RWPE2 (cell line): ENCODE results near the gene PHLDB1.

Experiments
- ATAC-seq: fragments of 200-7000 bp; cut with Tn5 transposase; 3 replicates; pipeline ENCODE4 v1.9.1; 2021; ENCODE audit warnings: low read depth
- DNase-seq: peaks from one replicate; pipeline ENCODE4 v3.0.0-alpha.2; 2020; ENCODE audit warnings: low spot score
- H3K27ac ChIP-seq: fragments of 450-650 bp; 2 replicates; pipeline ENCODE4 v1.5.1; 2017; ENCODE audit warnings: mild to moderate bottlenecking; ENCODE audit not compliant: poor library complexity, severe bottlenecking
- H3K27me3 ChIP-seq: fragments of 250-450 bp; sonication (Bioruptor Pico); 2 replicates; pipeline ENCODE4 v1.5.1; 2021; ENCODE audit warnings: mild to moderate bottlenecking, moderate library complexity; ENCODE audit not compliant: insufficient read depth, poor library complexity, severe bottlenecking
- H3K36me3 ChIP-seq: fragments of 250-450 bp; sonication (Bioruptor Pico); 2 replicates; pipeline ENCODE4 v1.5.1; 2020; ENCODE audit warnings: low read depth, mild to moderate bottlenecking, moderate library complexity
- H3K4me1 ChIP-seq: fragments of 250-450 bp; sonication (Bioruptor Pico); 2 replicates; pipeline ENCODE4 v1.5.1; 2021; ENCODE audit warnings: mild to moderate bottlenecking, moderate library complexity; ENCODE audit not compliant: insufficient read depth, poor library complexity, severe bottlenecking
- H3K4me3 ChIP-seq: fragments of 250-450 bp; sonication (Bioruptor Pico); 2 replicates; pipeline ENCODE4 v1.5.1; 2021; ENCODE audit warnings: mild to moderate bottlenecking, moderate library complexity; ENCODE audit not compliant: severe bottlenecking
- H3K9me3 ChIP-seq: fragments of 250-450 bp; sonication (Bioruptor Pico); 2 replicates; pipeline ENCODE4 v1.5.1; 2021; ENCODE audit warnings: mild to moderate bottlenecking, moderate library complexity; ENCODE audit not compliant: severe bottlenecking
- TF ChIP-seq, protein P1 (sequence below): fragments of 450-650 bp; IDR thresholded peaks from one replicate; pipeline ENCODE4 v1.5.1; 2017; ENCODE audit warnings: mild to moderate bottlenecking, moderate library complexity; ENCODE audit not compliant: poor library complexity, severe bottlenecking

PHLDB1 gene

DNA sequence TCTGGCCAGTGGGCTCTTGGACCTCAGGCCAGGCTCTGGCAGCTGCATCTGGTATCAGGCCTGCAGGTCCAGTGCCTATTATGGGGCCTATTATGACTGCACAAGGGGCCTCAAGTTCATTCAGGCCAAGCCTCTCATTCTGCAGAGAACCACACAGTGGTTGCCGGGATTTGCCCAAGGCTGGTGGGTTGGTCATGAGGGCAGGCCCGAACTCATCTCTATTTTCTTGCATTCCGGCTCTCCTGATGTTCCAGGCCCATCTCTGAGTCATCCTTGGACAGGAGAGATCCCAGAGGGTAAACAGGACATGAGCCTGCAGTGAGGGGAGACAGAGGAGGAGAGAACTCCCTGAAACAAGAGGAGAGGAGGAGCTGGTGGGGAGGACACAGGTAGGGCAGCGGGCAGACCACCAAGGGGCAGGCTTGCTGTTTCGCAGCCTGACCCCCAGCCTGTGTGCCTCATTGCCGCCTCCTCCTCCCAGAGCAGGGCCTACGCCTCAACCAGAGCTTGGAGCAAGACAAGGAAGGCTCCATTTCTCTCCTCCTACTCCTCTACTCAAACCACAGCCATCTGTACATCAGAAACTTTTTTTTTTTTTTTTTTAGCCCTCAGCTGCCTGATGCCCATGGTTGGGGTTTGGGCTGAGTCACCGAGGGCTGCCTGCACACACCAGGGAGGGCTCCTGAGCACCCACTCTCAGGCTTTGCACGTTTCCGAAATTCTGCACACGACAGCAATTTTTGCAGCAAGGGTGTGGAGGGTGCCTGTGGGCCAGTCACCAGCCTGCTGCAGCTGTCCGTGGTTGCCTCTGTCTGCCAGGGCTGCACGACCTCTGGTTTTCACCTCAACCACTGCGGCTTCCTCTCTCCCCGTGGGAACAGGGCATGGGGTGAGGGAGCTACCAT is 84.8 kb downstream of the PHLDB1 start:
- Histone ChIP-seq H3K9me3 (no peaks in the 10 kb centered on the region), H3K27me3 (no peaks in the 10 kb centered on the region), H3K36me3 (no peaks in the 10 kb centered on the region), H3K4me3 (no peak overlapping the region), H3K27ac (peak overlapping the region; percentile 85), H3K4me1 (peaks cover 17% of the 10 kb centered on the region)
- TF ChIP-seq, protein P1, sequence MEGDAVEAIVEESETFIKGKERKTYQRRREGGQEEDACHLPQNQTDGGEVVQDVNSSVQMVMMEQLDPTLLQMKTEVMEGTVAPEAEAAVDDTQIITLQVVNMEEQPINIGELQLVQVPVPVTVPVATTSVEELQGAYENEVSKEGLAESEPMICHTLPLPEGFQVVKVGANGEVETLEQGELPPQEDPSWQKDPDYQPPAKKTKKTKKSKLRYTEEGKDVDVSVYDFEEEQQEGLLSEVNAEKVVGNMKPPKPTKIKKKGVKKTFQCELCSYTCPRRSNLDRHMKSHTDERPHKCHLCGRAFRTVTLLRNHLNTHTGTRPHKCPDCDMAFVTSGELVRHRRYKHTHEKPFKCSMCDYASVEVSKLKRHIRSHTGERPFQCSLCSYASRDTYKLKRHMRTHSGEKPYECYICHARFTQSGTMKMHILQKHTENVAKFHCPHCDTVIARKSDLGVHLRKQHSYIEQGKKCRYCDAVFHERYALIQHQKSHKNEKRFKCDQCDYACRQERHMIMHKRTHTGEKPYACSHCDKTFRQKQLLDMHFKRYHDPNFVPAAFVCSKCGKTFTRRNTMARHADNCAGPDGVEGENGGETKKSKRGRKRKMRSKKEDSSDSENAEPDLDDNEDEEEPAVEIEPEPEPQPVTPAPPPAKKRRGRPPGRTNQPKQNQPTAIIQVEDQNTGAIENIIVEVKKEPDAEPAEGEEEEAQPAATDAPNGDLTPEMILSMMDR: peak; percentile 11
- DNase-seq: peak; percentile 89
- peak; percentile 78 for ATAC-seq

DNA sequence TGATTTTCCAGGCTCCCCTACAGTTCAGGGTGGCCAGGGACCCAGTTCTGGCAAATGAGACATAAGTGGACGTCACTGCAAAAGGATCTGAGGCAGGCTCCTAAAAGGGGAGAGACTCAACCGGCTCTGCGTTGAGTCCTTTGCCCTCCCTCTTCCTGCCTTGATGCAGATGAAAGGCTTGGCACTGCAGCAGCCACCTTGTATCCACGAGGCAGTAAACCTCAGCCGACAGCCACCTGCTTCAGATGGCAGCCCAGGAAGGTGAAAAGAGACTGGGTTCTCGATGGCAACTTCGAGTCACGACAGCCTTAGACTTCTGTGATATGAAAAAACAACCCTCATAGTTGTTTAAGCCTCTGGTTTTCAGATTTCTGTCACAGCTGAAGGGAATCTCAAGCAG is 86.8 kb downstream of the PHLDB1 start:
- Histone ChIP-seq H3K27ac (no peak overlapping the region), H3K9me3 (no peaks in the 10 kb centered on the region), H3K36me3 (no peaks in the 10 kb centered on the region), H3K4me1 (peaks cover 17% of the 10 kb centered on the region), H3K4me3 (no peak overlapping the region), H3K27me3 (no peaks in the 10 kb centered on the region)
- ATAC-seq: no peak
- TF ChIP-seq, protein P1: no peak
- DNase-seq: no peak

DNA sequence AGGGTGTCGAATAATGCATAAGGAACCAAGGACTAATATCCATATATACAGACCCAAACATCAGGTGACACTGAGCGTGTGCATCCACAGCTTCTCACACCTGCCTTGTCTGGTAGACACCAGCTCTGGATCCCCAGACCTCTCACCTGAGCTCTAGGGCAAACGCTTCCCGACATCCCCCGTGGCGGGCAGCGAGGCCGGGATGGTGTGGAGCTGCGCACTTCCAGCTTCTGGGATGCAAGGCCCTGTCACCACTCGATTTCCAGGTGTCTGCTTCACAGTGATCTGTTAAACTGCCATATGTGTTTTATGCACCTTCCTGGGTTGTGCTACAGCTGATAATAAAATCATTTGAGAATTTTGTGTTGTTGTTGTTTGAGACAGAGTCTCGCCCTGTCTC is 87.4 kb downstream of the PHLDB1 start:
- peaks cover 17% of the 10 kb centered on the region for H3K4me1 ChIP-seq
- no peaks in the 10 kb centered on the region for H3K36me3 ChIP-seq
- no peak overlapping the region for H3K4me3 ChIP-seq
- H3K27me3 ChIP-seq: no peaks in the 10 kb centered on the region
- ATAC-seq: no peak
- H3K9me3 ChIP-seq: no peaks in the 10 kb centered on the region
- DNase-seq: no peak
- TF ChIP-seq, protein P1: no peak
- H3K27ac ChIP-seq: no peak overlapping the region

DNA sequence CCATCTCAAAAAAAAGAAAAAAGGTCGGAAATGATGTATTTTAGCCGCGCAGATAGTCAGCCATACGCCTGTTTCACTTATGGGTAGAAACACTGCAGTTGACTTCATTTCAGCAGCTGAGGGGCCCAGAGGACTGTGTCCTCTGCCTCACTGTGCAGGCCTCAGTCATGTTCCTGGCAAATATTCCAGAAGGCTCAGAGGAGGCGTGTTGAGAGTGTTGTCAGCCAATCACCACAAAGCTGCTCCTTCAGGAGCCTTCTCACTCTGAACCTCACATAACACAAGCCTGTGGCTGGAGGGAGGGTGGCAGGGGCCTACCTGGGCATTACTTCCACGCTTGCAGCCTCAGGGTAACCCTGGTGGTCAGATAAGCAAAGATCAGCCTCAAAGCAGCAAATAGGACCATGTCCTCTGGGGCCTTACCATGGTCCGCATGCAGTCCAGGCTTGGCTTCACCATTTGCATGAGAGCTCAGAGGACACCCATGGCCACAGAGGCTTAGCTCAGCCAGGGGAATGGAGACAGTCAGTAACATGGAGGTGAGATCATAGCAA is 89.3 kb downstream of the PHLDB1 start:
- H3K27ac ChIP-seq: no peak overlapping the region
- peaks cover 14% of the 10 kb centered on the region for H3K4me1 ChIP-seq
- H3K4me3 ChIP-seq: no peak overlapping the region
- H3K27me3 ChIP-seq: no peaks in the 10 kb centered on the region
- DNase-seq (no peak), ATAC-seq (no peak)
- H3K9me3 ChIP-seq: no peaks in the 10 kb centered on the region
- no peaks in the 10 kb centered on the region for H3K36me3 ChIP-seq
- TF ChIP-seq, protein P1: no peak

DNA sequence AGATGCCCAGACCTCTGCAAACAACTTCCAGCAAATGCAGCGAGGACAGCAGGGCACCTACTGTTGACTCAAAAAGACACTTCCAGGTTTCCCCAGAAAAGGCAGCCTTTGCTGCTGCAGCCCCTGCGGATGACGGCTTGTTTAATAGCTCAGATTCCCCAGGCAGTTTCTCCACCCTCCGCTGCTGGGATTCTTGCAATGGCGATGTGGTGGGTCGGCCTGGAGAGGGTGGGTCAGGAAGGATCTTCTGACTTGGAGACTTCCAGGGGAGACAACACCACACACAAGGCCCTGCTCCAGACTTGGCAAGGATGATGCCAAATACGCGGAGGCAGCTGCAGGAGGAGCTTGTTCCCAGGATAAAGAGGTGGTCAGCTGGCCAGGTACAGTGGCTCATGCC is 89.9 kb downstream of the PHLDB1 start:
- no peaks in the 10 kb centered on the region for H3K9me3 ChIP-seq
- TF ChIP-seq, protein P1: no peak
- no peaks in the 10 kb centered on the region for H3K36me3 ChIP-seq
- no peak for ATAC-seq
- peaks cover 9% of the 10 kb centered on the region for H3K4me1 ChIP-seq
- no peaks in the 10 kb centered on the region for H3K27me3 ChIP-seq
- H3K4me3 ChIP-seq: no peak overlapping the region
- DNase-seq: no peak
- no peak overlapping the region for H3K27ac ChIP-seq
